Measurements from ENCODE around the gene AGAP5. TPM values are rescaled to one million over a fixed set of nuclear protein-coding genes. Genes with fewer than 3 reads are reported as not detected.

AGAP5 gene
- total RNA-seq, result 1.6 and 1.9 TPM in 2 replicates

GRCh38 chr10:73697675-73698159 is at the start of gene AGAP5:
Gene AGAP5 (minus strand): TSS chr10:73698109. CDS start chr10:73697755, 354 bp downstream.

GRCh38 chr10:73743905-73744663 is 46.2 kb upstream of the AGAP5 start, which contains the start of gene SEC24C:
Gene SEC24C (plus strand): TSS chr10:73744372. CDS start chr10:73746833, 2,461 bp downstream.

GRCh38 chr10:73655990-73656298 is 42.0 kb downstream of the AGAP5 start, which contains the start of gene SYNPO2L:
Gene SYNPO2L (minus strand): TSS chr10:73656029. CDS start chr10:73655922, 107 bp downstream.

GRCh38 chr10:73641328-73642060 is 56.4 kb downstream of the AGAP5 start, which contains the start of gene MYOZ1:
Gene MYOZ1 (minus strand): TSS chr10:73641474. CDS start chr10:73640017, 1,457 bp downstream.

Small RNAs within 50 kb of the gene (small RNA-seq; reads per million reads assigned to genes)
- not detected for gene AC022400.4
- not detected for gene RNA5SP320

Other genes starting within 250 kb of the AGAP5 start
- 19.2 and 21.9 TPM in 2 replicates for gene PPP3CB, start 202.1 kb downstream of the AGAP5 start, total RNA-seq
- 10.5 and 13.0 TPM in 2 replicates for gene USP54, start 106.8 kb downstream of the AGAP5 start, total RNA-seq
- not detected in 2 replicates for gene MYOZ1, start 56.6 kb downstream of the AGAP5 start, total RNA-seq
- gene SYNPO2L, start 42.1 kb downstream of the AGAP5 start, total RNA-seq, result not detected in 2 replicates
- gene SEC24C, start 46.3 kb upstream of the AGAP5 start, total RNA-seq, result 62.3 and 79.0 TPM in 2 replicates
- 16.2 and 21.6 TPM in 2 replicates for gene CHCHD1, start 83.9 kb upstream of the AGAP5 start, total RNA-seq
- gene ZSWIM8, start 87.5 kb upstream of the AGAP5 start, total RNA-seq, result 57.8 and 78.4 TPM in 2 replicates
- 16.1 and 16.7 TPM in 2 replicates for gene NDST2, start 113.5 kb upstream of the AGAP5 start, total RNA-seq
- gene CAMK2G, start 176.4 kb upstream of the AGAP5 start, total RNA-seq, result 27.1 and 30.5 TPM in 2 replicates
- gene PLAU, start 213.0 kb upstream of the AGAP5 start, total RNA-seq, result 14.0 and 51.2 TPM in 2 replicates

Data from vein endothelial cell (primary cell).